Urinary bladder (tissue), 4 donors: ENCODE data around the gene ZSWIM8. TPM values are rescaled to one million over a fixed set of nuclear protein-coding genes. Genes with fewer than 3 reads are reported as not detected.

Source experiments
- DNase-seq: peaks from one replicate; pipeline ENCODE4 v3.0.0-alpha.2; 2015; ENCODE audit errors: extremely low spot score
- H3K27ac ChIP-seq: one replicate; pipeline ENCODE4 v1.5.1; 2013; ENCODE audit warnings: low read depth, mild to moderate bottlenecking, moderate library complexity
- H3K36me3 ChIP-seq: one replicate; pipeline ENCODE4 v1.6.1; 2013; ENCODE audit warnings: mild to moderate bottlenecking, moderate library complexity; ENCODE audit not compliant: insufficient read depth
- H3K4me1 ChIP-seq: one replicate; pipeline ENCODE4 v1.6.1; 2013; ENCODE audit warnings: mild to moderate bottlenecking, moderate library complexity; ENCODE audit not compliant: insufficient read depth
- H3K4me3 ChIP-seq: one replicate; pipeline ENCODE4 v1.5.1; 2013; ENCODE audit warnings: low read depth, low read length
- WGBS: extraction: QIAGEN DNeasy Blood & Tissue Kit; methylation state at CpG from one replicate; pipeline ENCODE4 v1.1.7; 2013; 5-methylcytosine and 5-hydroxymethylcytosine counted together
- polyA plus RNA-seq: library from polyadenylated mRNA; stranded (reverse); fragments of 200-250 nt; gene quantifications from one replicate; pipeline ENCODE4 v1.2.3, GENCODE V29; 2013
- total RNA-seq: library from RNA; depleted of rRNA; stranded (reverse); fragments of >200 nt; gene quantifications from one replicate; pipeline ENCODE4 v1.2.3, GENCODE V29; 2014
- donor health status: healthy with polysubstance abuse.
- donor health status: healthy.

Gene ZSWIM8
- total and polyA plus RNA-seq, 2 donors: 38.8 to 110 TPM

DNA sequence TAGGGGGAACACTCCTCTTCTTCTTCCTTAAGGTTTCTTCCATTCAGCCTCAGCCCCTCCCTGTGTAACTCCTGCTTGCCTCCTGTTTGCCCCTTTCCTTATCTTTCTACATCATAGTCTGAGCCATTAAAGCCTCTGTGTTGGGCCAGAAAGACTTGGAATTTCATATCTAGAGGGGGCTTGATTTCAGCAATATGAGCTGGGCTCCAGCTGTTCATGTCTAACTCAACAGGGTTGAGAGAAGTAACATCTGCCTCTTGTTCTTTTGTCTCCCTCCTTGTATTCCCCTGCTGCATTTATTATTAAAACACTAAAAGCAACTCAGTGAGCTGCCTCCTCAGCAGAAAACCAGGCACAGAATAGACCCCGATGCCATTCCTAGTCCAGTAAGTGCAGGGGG, 23.6 kb upstream of the ZSWIM8 start:
- DNase-seq: no peak
- no peak overlapping the region for H3K4me3 ChIP-seq
- 77% methylated on average over 1 of the region's 1 CpG for WGBS
- no peak overlapping the region for H3K27ac ChIP-seq
- H3K4me1 ChIP-seq: no peaks in the 10 kb centered on the region
- peaks cover 7% of the 10 kb centered on the region for H3K36me3 ChIP-seq

DNA sequence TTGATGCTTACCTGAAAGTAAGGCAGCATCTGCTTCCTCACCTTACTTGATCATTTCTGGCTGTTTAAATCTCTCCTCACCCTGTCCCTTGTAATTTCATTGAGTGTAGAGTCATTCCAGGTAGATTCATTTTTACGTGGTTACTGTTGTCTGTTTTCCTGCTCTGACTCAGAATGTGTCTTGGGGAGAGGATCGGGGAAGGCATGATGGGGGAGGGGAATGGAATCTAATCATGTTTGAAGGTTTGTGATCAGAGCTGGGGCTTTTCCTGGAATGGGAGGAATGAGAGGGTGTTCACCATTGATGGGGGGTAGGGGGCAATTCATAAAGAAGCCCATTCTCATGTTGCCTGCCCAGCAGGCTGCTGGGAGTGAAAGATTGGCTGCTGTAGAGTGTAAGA, 22.5 kb upstream of the ZSWIM8 start:
- Histone ChIP-seq H3K4me3 (no peak overlapping the region), H3K36me3 (peaks cover 7% of the 10 kb centered on the region), H3K27ac (no peak overlapping the region), H3K4me1 (no peaks in the 10 kb centered on the region)
- 67% methylated on average over 2 of the region's 2 CpGs for WGBS
- DNase-seq: no peak

DNA sequence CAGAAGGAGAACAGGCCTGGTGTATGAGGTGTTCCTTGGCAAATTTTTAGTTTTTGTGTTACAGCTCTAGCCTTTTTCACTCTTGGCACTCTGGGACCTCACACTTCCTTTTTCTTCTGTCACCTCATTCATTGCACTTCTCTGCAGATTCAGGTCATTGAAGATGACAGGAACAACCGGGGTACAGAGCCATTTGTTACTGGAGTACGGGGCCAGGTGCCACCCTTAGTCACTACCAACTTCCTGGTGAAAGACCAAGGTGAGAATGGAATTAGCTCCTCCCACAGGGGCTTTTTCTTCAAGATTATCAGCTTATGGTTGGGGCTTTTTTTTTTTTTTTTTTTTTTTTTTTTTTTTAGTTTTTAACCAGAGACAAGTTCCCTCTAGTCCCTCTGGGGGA, 22.1 kb upstream of the ZSWIM8 start:
- 90% methylated on average over 2 of the region's 2 CpGs for WGBS
- H3K4me3 ChIP-seq: no peak overlapping the region
- no peak overlapping the region for H3K27ac ChIP-seq
- H3K36me3 ChIP-seq: peaks cover 7% of the 10 kb centered on the region
- no peaks in the 10 kb centered on the region for H3K4me1 ChIP-seq
- no peak for DNase-seq

DNA sequence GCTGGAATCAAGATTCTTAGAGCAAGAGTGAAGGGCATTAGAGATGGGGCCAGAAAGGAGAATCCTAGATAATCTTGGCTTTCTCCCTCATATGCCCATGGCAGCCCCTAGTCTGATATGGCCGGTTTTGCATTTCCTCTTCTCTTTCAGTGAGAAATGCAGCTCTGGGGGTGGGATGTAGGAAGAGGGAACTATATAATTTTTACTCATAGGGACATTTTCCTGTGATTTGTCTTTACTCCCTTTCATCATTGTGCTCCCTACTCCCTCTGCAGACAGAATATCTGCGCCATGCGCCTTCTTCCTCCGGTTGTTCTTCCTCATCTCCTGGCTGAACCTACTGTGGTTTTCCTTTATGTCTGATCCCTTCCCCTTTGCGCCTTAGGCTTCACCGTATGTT, 20.3 kb upstream of the ZSWIM8 start:
- WGBS: 95% methylated on average over 6 of the region's 6 CpGs
- no peak for DNase-seq
- Histone ChIP-seq H3K4me3 (no peak overlapping the region), H3K36me3 (peaks cover 4% of the 10 kb centered on the region), H3K4me1 (no peaks in the 10 kb centered on the region), H3K27ac (no peak overlapping the region)

DNA sequence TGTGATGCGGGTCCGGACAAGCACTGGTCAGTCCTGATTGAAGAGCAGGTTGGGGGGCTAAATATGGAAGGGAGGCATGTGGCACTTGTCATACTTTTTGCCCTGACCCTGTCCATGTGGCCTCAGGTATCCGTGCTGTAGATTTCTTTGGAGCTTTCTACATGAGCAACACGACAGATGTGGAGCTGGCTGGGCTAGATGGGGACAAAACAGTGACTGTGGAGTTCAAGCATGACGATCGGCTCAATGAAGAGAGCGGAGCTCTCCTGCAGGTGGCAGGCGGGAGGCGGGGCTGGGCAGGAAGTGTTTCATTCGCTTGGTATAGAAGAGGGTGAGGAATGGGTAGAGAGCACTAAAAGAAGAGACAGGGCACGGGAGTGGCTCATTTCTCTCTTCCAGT, 16.5 kb upstream of the ZSWIM8 start:
- 77% methylated on average over 11 of the region's 11 CpGs for WGBS
- Histone ChIP-seq H3K4me3 (no peak overlapping the region), H3K27ac (no peak overlapping the region), H3K4me1 (no peaks in the 10 kb centered on the region), H3K36me3 (no peaks in the 10 kb centered on the region)
- no peak for DNase-seq

DNA sequence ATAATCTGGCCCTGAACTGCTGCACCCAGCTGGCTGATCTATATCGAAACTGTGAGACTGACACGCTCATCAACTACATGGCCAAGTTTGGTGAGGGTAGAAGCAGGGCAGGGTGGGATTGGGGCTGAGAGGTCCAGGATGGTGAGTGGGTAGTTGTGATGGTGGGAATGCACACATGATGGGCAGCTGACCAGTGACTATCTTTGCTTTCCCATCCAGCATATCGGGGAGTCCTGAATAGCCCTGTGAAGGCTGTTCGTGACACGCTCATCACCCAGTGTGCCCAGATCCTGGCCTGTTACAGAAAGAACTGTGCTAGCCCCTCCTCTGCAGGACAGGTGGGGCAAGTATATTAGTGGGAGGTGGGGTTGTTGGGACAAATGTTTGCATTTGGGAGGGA, 16.0 kb upstream of the ZSWIM8 start:
- Histone ChIP-seq H3K36me3 (no peaks in the 10 kb centered on the region), H3K4me1 (no peaks in the 10 kb centered on the region), H3K4me3 (no peak overlapping the region), H3K27ac (no peak overlapping the region)
- WGBS: 92% methylated on average over 5 of the region's 5 CpGs
- DNase-seq: no peak

DNA sequence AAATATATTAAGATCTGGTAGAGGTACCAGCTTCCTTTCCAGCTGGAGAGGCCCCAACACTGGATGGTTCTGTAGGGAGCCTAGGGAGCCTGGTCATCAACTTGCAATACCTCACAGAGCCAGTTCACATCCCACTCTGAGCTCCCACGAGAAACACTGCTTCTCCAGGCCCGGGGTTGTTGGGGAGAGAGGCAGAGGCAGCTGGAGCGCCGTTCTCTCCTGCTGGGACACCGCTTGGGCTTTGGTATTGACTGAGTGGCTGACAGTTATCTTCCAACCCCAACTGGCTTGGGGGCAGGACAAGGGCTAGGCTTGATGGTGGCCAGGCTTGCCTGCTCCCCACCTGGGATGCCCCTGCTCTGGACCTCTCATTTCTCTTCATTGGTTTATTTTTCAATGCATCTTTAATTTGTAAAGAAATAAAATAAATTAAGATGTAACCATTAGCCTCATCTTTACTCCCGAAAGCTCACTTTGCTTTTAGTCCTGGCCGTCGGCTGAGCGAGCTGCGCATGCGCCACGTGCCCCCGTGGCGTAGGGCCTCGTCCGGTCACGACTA, 13.6 kb upstream of the ZSWIM8 start:
- Histone ChIP-seq H3K36me3 (no peaks in the 10 kb centered on the region), H3K4me3 (peak overlapping the region; percentile 72), H3K27ac (peak overlapping the region; percentile 98), H3K4me1 (no peaks in the 10 kb centered on the region)
- WGBS: 15% methylated on average over 17 of the region's 17 CpGs
- no peak for DNase-seq

DNA sequence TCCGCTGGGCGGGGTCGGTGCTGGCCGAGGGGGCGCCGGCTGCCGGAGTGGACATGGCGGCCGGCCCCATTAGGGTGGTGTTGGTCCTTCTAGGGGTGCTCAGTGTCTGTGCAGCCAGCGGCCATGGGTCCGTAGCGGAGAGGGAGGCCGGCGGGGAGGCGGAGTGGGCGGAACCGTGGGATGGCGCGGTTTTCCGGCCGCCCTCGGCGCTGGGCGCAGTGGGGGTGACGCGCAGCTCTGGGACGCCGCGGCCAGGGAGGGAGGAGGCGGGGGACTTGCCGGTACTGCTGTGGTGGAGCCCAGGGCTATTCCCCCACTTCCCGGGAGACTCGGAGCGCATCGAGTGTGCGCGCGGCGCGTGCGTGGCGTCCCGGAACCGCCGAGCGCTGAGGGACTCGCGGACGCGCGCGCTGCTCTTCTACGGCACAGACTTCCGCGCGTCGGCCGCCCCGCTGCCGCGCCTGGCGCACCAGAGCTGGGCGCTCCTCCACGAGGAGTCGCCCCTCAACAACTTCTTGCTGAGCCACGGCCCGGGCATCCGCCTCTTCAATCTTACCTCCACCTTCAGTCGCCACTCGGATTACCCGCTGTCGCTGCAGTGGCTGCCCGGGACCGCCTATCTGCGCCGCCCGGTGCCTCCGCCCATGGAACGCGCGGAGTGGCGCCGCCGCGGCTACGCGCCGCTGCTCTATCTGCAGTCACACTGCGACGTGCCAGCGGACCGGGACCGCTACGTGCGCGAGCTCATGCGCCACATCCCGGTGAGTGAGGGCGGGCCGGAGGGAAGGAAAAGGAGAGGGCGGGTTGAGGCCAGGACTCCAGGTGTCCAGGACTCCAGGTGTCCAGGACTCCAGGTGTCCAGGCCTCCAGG, 12.9 kb upstream of the ZSWIM8 start:
- DNase-seq: no peak
- Histone ChIP-seq H3K4me3 (peak overlapping the region; percentile 72), H3K4me1 (no peaks in the 10 kb centered on the region), H3K27ac (peak overlapping the region; percentile 98), H3K36me3 (no peaks in the 10 kb centered on the region)
- WGBS: under 1% methylated on average over 101 of the region's 101 CpGs

DNA sequence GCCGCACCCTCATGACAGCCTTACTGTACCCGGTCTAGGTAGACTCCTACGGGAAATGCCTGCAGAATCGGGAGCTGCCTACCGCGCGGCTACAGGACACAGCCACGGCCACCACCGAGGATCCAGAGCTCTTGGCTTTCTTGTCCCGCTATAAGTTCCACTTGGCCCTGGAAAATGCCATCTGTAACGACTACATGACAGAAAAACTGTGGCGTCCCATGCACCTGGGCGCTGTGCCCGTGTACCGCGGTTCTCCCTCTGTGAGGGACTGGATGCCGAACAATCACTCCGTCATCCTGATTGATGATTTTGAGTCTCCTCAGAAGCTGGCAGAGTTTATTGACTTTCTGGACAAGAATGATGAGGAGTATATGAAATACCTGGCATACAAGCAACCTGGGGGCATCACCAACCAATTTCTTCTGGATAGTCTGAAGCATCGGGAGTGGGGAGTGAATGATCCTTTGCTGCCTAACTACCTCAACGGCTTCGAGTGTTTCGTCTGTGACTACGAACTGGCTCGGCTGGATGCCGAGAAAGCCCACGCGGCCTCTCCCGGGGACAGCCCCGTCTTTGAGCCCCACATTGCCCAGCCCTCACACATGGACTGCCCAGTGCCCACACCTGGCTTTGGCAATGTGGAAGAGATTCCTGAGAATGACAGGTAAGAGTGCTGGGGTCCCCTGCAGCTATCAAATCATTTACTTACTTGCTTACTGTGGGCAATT, 12.1 kb upstream of the ZSWIM8 start:
- Histone ChIP-seq H3K36me3 (no peaks in the 10 kb centered on the region), H3K27ac (peak overlapping the region; percentile 98), H3K4me1 (no peaks in the 10 kb centered on the region), H3K4me3 (peak overlapping the region; percentile 72)
- 1% methylated on average over 29 of the region's 29 CpGs for WGBS
- no peak for DNase-seq

DNA sequence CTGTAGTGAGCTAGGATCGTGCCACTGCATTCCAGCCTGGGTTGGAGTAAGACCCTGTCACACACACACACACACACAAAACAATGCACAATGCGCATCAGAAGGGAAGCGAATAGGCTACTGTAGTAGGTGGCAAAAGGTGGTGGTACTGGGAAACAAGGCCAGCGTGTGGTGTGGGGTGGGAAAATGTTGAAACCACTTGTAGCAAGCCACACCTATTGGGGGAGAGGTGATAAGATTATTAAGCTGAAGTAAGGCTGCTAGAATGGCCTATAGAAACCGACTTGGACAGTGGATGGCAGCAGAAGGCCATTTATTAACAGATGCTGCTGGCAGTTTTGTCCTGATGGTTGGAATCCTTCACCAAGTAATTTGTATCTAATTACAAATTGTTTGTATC, 10.8 kb upstream of the ZSWIM8 start:
- no peak overlapping the region for H3K4me3 ChIP-seq
- no peak overlapping the region for H3K27ac ChIP-seq
- H3K36me3 ChIP-seq: peaks cover 2% of the 10 kb centered on the region
- H3K4me1 ChIP-seq: no peaks in the 10 kb centered on the region
- WGBS: 29% methylated on average over 5 of the region's 5 CpGs
- no peak for DNase-seq

DNA sequence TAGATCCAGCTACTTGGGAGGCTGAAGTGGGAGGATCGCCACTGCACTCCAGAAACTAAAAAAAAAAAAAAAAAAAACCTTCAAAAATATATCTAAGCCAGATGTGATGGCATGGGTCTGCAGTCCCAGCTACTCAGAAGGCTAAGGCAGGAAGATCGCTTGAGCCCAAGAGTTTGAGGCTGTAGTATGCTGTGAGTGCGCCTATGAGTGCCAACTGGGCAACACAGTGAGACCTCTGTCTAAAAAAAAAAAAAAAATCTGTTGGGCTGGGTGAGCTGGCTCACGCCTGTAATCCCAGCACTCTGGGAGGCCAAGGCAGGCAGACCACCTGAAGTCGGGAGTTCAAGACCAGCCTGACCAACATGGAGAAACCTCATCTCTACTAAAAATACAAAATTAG, 6.4 kb upstream of the ZSWIM8 start:
- no peak overlapping the region for H3K4me3 ChIP-seq
- WGBS: 91% methylated on average over 5 of the region's 5 CpGs
- DNase-seq: no peak
- H3K27ac ChIP-seq: no peak overlapping the region
- peaks cover 2% of the 10 kb centered on the region for H3K36me3 ChIP-seq
- H3K4me1 ChIP-seq: no peaks in the 10 kb centered on the region

DNA sequence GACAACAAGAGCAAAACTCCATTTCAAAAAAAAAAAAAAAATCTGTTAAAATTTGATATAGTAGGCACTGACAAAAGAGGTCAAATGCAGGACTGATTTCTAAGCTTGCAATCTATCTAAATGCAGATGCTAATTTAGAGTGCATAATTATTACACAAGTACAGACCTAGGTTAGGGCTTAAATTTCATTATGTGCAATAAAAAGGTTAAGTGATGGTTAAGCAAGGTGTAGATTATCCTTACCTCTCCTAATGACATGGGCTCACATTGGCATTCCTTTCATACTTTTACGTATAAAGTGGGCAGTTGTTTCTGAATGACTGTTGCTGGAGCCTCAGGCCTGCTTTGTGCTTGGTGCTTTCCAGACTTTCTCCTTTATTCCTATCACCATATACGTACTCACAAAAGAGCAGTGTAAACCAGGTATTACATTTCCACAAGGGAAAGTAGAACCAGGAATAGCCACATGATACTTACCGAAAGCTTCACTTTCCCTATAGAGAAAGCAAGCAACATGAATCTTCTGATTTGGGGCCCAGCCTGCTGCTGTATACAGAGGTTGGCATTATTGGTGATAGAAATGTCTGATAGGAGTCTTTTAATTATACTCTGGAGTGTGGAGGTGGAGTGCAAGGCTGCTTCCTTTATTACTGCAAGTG, 5.7 kb upstream of the ZSWIM8 start:
- no peak for DNase-seq
- no peaks in the 10 kb centered on the region for H3K4me1 ChIP-seq

DNA sequence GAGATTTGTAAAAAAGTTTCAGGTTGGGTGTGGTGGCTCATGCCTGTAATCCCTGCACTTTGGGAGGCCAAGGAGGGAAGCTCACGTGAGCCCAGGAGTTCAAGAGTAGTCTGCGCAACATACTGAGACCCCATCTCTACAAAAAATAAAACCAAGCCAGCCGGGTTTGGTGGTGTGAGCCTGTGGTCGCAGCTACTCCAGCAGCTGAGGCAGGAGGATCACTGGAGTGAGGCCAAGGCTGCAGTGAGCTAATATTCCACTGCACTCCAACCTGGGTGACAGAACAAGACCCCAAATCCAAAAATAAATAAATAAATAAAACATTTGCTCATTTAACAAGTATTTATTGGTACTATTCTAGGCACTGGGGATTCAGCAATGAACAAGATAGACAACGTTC, 5.1 kb upstream of the ZSWIM8 start:
- DNase-seq: no peak
- 71% methylated on average over 5 of the region's 5 CpGs for WGBS
- H3K36me3 ChIP-seq: peaks cover 2% of the 10 kb centered on the region
- no peak overlapping the region for H3K27ac ChIP-seq
- no peaks in the 10 kb centered on the region for H3K4me1 ChIP-seq
- H3K4me3 ChIP-seq: no peak overlapping the region

More for the DNA sequence above, 5.7 kb upstream of the ZSWIM8 start:
- Histone ChIP-seq H3K27ac (no peak overlapping the region), H3K4me3 (no peak overlapping the region), H3K36me3 (peaks cover 2% of the 10 kb centered on the region)
- whole genome bisulfite sequencing: 72% methylated on average over 3 of the region's 3 CpGs
